CD4-positive, CD25-positive, alpha-beta regulatory T cell (primary cell): ENCODE measurements around the gene AMPD2. TPM values are rescaled to one million over a fixed set of nuclear protein-coding genes. Genes with fewer than 3 reads are reported as not detected.
A peak's percentile ranks its signal among the peaks of the same experiment; 100 is the strongest.
"Not testable (repeated sequence)": the region's sequence is repeated elsewhere in the genome, so short reads cannot be mapped to it uniquely, and the experiment has no call there.

ENCODE experiments used
- ATAC-seq, 2 donors: fragments of 150-1000 bp; cut with Tn5 transposase; one replicate each; pipeline ENCODE4 v1.10.0; 2021; ENCODE audit warnings: low read depth in 2 of 2, moderate number of reproducible peaks in 2 of 2, moderate library complexity in 1 of 2
- DNase-seq, 3 donors: peaks; one replicate each; pipeline versions ENCODE4 v3.0.0 to v3.0.0-alpha.2; 2012 to 2022; ENCODE audit warnings: mixed read lengths in 1 of 3
- H3K27ac ChIP-seq: one replicate; pipeline ENCODE4 v1.7.0; 2013; ENCODE audit warnings: mild to moderate bottlenecking, low read length; ENCODE audit not compliant: insufficient read depth, poor library complexity, severe bottlenecking
- H3K27me3 ChIP-seq: one replicate; pipeline ENCODE4 v1.7.0; 2013; ENCODE audit warnings: low read length; ENCODE audit not compliant: control insufficient read depth, insufficient read depth
- H3K36me3 ChIP-seq: one replicate; pipeline ENCODE4 v1.7.0; 2013; ENCODE audit warnings: mild to moderate bottlenecking, low read length, moderate library complexity; ENCODE audit not compliant: control insufficient read depth, insufficient read depth
- H3K4me1 ChIP-seq: 2 replicates; pipeline ENCODE4 v1.7.0; 2013; ENCODE audit warnings: mild to moderate bottlenecking, low read length; ENCODE audit not compliant: insufficient read depth, control insufficient read depth, poor library complexity, severe bottlenecking
- H3K4me3 ChIP-seq: one replicate; pipeline ENCODE4 v1.7.0; 2013; ENCODE audit warnings: low read depth, mild to moderate bottlenecking, low read length, moderate library complexity
- H3K9me3 ChIP-seq, 2 experiments: 1 replicate in 1 of 2; 2 replicates in 1 of 2; pipeline ENCODE4 v1.7.0; 2013; ENCODE audit warnings: low read length in 2 of 2, mild to moderate bottlenecking in 1 of 2, moderate library complexity in 1 of 2; ENCODE audit not compliant: control insufficient read depth in 2 of 2
- H3K27ac Mint-ChIP-seq, 3 donors: one replicate each; pipeline ENCODE4 v1.8.0; 2020 to 2022; ENCODE audit warnings: mild to moderate bottlenecking in 3 of 3, mixed read lengths in 3 of 3, moderate library complexity in 2 of 3
- H3K27me3 Mint-ChIP-seq: one replicate; pipeline ENCODE4 v1.8.0; 2022; ENCODE audit warnings: mild to moderate bottlenecking, mixed read lengths
- H3K36me3 Mint-ChIP-seq: one replicate; pipeline ENCODE4 v1.8.0; 2020; ENCODE audit warnings: mixed read lengths
- H3K4me1 Mint-ChIP-seq, 4 donors: one replicate each; pipeline ENCODE4 v1.8.0; 2020 to 2022; ENCODE audit warnings: mixed read lengths in 4 of 4, mild to moderate bottlenecking in 1 of 4
- H3K4me3 Mint-ChIP-seq, 4 donors: one replicate each; pipeline ENCODE4 v1.8.0; 2020 to 2022; ENCODE audit warnings: mild to moderate bottlenecking in 4 of 4, mixed read lengths in 4 of 4, moderate library complexity in 3 of 4
- H3K9me3 Mint-ChIP-seq, 7 donors: one replicate each; pipeline ENCODE4 v1.8.0; 2020 to 2022; ENCODE audit warnings: mixed read lengths in 7 of 7, mild to moderate bottlenecking in 3 of 7, moderate library complexity in 2 of 7
- polyA plus RNA-seq, 4 donors: library from polyadenylated mRNA; unstranded; fragments of 300-500 nt; fragmentation: Illumina TruSeq; gene quantifications; one replicate each; pipeline ENCODE4 v1.2.3, GENCODE V29; 2021
- total RNA-seq: library from RNA; stranded (reverse); gene quantifications from one replicate; pipeline ENCODE4 v1.2.3, GENCODE V29; 2022

The AMPD2 gene
- total and polyA plus RNA-seq, 5 donors from 2014 or later: 23.3 to 203 (median 27.8) TPM

GRCh38 chr1:109668123-109668775 is 48.6 kb downstream of the AMPD2 start:
- no peaks in the 10 kb centered on the region for H3K27me3 Mint-ChIP-seq
- peak overlapping the region; percentile 49 to 86 (median 76) for H3K4me3 Mint-ChIP-seq
- H3K27ac Mint-ChIP-seq: peak overlapping the region in 1 of 3 donors; percentile 36
- ATAC-seq (no peak), DNase-seq (no peak)
- H3K27me3 ChIP-seq: no peaks in the 10 kb centered on the region
- H3K4me1 Mint-ChIP-seq: peaks cover 5 to 23% (median 10%) of the 10 kb centered on the region in 4 donors
- peaks cover 10% of the 10 kb centered on the region for H3K4me1 ChIP-seq
- H3K9me3 Mint-ChIP-seq: no peaks in the 10 kb centered on the region
- H3K4me3 ChIP-seq: no peak overlapping the region
- H3K36me3 Mint-ChIP-seq: no peaks in the 10 kb centered on the region
- H3K36me3 ChIP-seq: no peaks in the 10 kb centered on the region
- no peaks in the 10 kb centered on the region for H3K9me3 ChIP-seq
- no peak overlapping the region for H3K27ac ChIP-seq

- Mint-ChIP-seq H3K4me3 (peak overlapping the region; percentile 55 to 65 (median 59)), H3K27me3 (no peaks in the 10 kb centered on the region), H3K9me3 (no peaks in the 10 kb centered on the region), H3K27ac (peak overlapping the region in 1 of 3 donors; percentile 73), H3K36me3 (no peaks in the 10 kb centered on the region), H3K4me1 (peaks cover 5 to 23% (median 10%) of the 10 kb centered on the region in 4 donors)
- Histone ChIP-seq H3K27me3 (no peaks in the 10 kb centered on the region), H3K4me1 (peaks cover 10% of the 10 kb centered on the region), H3K27ac (no peak overlapping the region), H3K36me3 (no peaks in the 10 kb centered on the region), H3K4me3 (no peak overlapping the region), H3K9me3 (no peaks in the 10 kb centered on the region)
- ATAC-seq (no peak), DNase-seq (no peak)
These were observed 49.8 kb downstream of the AMPD2 start for GRCh38 chr1:109669246-109669948.

GRCh38 chr1:109669949-109670302 is 50.3 kb downstream of the AMPD2 start:
- H3K4me3 ChIP-seq, ATAC-seq, H3K36me3 Mint-ChIP-seq, H3K27ac ChIP-seq, DNase-seq, H3K9me3 Mint-ChIP-seq, H3K36me3 ChIP-seq, H3K27me3 Mint-ChIP-seq, H3K9me3 ChIP-seq, H3K27me3 ChIP-seq: not testable (repeated sequence)
- peaks cover 10% of the 10 kb centered on the region for H3K4me1 ChIP-seq
- Mint-ChIP-seq H3K4me1 (peaks cover 5 to 23% (median 10%) of the 10 kb centered on the region in 4 donors), H3K27ac (peak overlapping the region in 1 of 3 donors; percentile 62), H3K4me3 (peak overlapping the region; percentile 55 to 65 (median 59))

GRCh38 chr1:109671067-109671466 is 51.4 kb downstream of the AMPD2 start:
- Mint-ChIP-seq H3K36me3 (no peaks in the 10 kb centered on the region), H3K27me3 (no peaks in the 10 kb centered on the region), H3K4me3 (no peak overlapping the region), H3K4me1 (peaks cover 5 to 23% (median 10%) of the 10 kb centered on the region in 4 donors), H3K27ac (no peak overlapping the region), H3K9me3 (no peaks in the 10 kb centered on the region)
- Histone ChIP-seq H3K4me1 (peaks cover 10% of the 10 kb centered on the region), H3K9me3 (no peaks in the 10 kb centered on the region), H3K27me3 (no peaks in the 10 kb centered on the region), H3K4me3 (no peak overlapping the region), H3K36me3 (no peaks in the 10 kb centered on the region), H3K27ac (no peak overlapping the region)
- ATAC-seq: no peak
- DNase-seq: peak in 1 of 3 donors; percentile 27

GRCh38 chr1:109673861-109674260 is 54.2 kb downstream of the AMPD2 start:
- not testable (repeated sequence) for H3K4me3 Mint-ChIP-seq, H3K27me3 Mint-ChIP-seq, H3K9me3 ChIP-seq, H3K4me1 ChIP-seq, H3K27me3 ChIP-seq, H3K36me3 ChIP-seq, H3K9me3 Mint-ChIP-seq, H3K27ac ChIP-seq, DNase-seq, ATAC-seq, H3K4me3 ChIP-seq, H3K27ac Mint-ChIP-seq, H3K36me3 Mint-ChIP-seq
- H3K4me1 Mint-ChIP-seq: peaks cover 0 to 12% (median 3%) of the 10 kb centered on the region in 4 donors

GRCh38 chr1:109676683-109677381 is 57.2 kb downstream of the AMPD2 start:
- H3K4me1 Mint-ChIP-seq, H3K9me3 ChIP-seq, H3K27me3 ChIP-seq, H3K27me3 Mint-ChIP-seq, H3K27ac Mint-ChIP-seq, ATAC-seq, H3K4me3 ChIP-seq, DNase-seq, H3K4me3 Mint-ChIP-seq, H3K36me3 ChIP-seq, H3K4me1 ChIP-seq, H3K9me3 Mint-ChIP-seq, H3K27ac ChIP-seq, H3K36me3 Mint-ChIP-seq: not testable (repeated sequence)

GRCh38 chr1:109677459-109677858 is 57.8 kb downstream of the AMPD2 start:
- Histone ChIP-seq H3K4me1 (no peaks in the 10 kb centered on the region), H3K27ac (no peak overlapping the region), H3K9me3 (no peaks in the 10 kb centered on the region), H3K27me3 (no peaks in the 10 kb centered on the region), H3K36me3 (no peaks in the 10 kb centered on the region), H3K4me3 (no peak overlapping the region)
- Mint-ChIP-seq H3K4me3 (no peak overlapping the region), H3K4me1 (no peaks in the 10 kb centered on the region), H3K9me3 (no peaks in the 10 kb centered on the region), H3K27me3 (no peaks in the 10 kb centered on the region), H3K27ac (no peak overlapping the region), H3K36me3 (no peaks in the 10 kb centered on the region)
- ATAC-seq (no peak), DNase-seq (no peak)
